ENCODE data around the gene RCN1. TPM values are rescaled to one million over a fixed set of nuclear protein-coding genes. Genes with fewer than 3 reads are reported as not detected.

Gene RCN1
- total and polyA plus RNA-seq, 2 experiments from 2014 or later = 107 to 140 TPM

GRCh38 chr11:32068134-32068870, 22.6 kb upstream of the RCN1 start:
- TF ChIP-seq ZNF114 (CRISPR knock-in tag; IDR thresholded peaks at IDR 0.05) (no peak), CTCF (conservative IDR thresholded peaks at IDR 0.05; ENCODE audit: low read depth in 2 of 2) (no peak), EZH2 (IDR thresholded peaks at IDR 0.05; ENCODE audit: low read depth, unreplicated experiment) (no peak), JUNB (IDR thresholded peaks at IDR 0.05; ENCODE audit: unreplicated experiment) (no peak), NANOG (IDR thresholded peaks at IDR 0.05; ENCODE audit: borderline replicate concordance) (no peak), ZNF331 (CRISPR knock-in tag; IDR thresholded peaks at IDR 0.05; ENCODE audit: low read depth) (no peak), ETS1 (IDR thresholded peaks at IDR 0.05) (no peak), REST (IDR thresholded peaks at IDR 0.05; ENCODE audit: unreplicated experiment) (no peak), STAT1 (IDR thresholded peaks at IDR 0.05; ENCODE audit: unreplicated experiment) (no peak), POLR2AphosphoS5 (IDR thresholded peaks at IDR 0.05; ENCODE audit: low read depth) (no peak), ZNF462 (CRISPR knock-in tag; IDR thresholded peaks at IDR 0.05) (no peak), CREB1 (CRISPR knock-in tag; IDR thresholded peaks at IDR 0.05; ENCODE audit: low read depth) (no peak), EZH2phosphoT487 (IDR thresholded peaks at IDR 0.05; ENCODE audit: unreplicated experiment) (no peak)
- H4K20me1 ChIP-seq (replicated peaks; ENCODE audit: insufficient read depth) = no peaks in the 10 kb centered on the region
- Mint-ChIP-seq H3K4me1 (peaks cover 20% of the 10 kb centered on the region), H3K27ac (no peak overlapping the region), H3K27me3 (ENCODE audit: insufficient read depth, low read depth, poor library complexity) (peaks cover 8% of the 10 kb centered on the region), H3K4me3 (no peak overlapping the region), H3K36me3 (ENCODE audit: low read depth) (no peaks in the 10 kb centered on the region), H3K9me3 (no peaks in the 10 kb centered on the region)
- no peak overlapping the region for H3K4me2 ChIP-seq
- ATAC-seq (no peak), DNase-seq (ENCODE audit: low spot score) (no peak)
- no peak overlapping the region for H3K27ac ChIP-seq (ENCODE audit: low read depth)
- no peaks in the 10 kb centered on the region for H3K79me2 ChIP-seq (replicated peaks; ENCODE audit: insufficient read depth)
- H3K4me3 ChIP-seq = no peak overlapping the region
- H3K9me2 ChIP-seq (ENCODE audit: insufficient read depth) = no peaks in the 10 kb centered on the region
- no peaks in the 10 kb centered on the region for H3K36me3 ChIP-seq (ENCODE audit: insufficient read depth)
- H3K27me3 ChIP-seq (ENCODE audit: insufficient read depth) = no peaks in the 10 kb centered on the region
- no peaks in the 10 kb centered on the region for H3F3A ChIP-seq (replicated peaks; ENCODE audit: low read depth)
- H3K4me1 ChIP-seq (ENCODE audit: insufficient read depth) = peaks cover 2% of the 10 kb centered on the region
- peak overlapping the region; percentile 85 for H2AFZ ChIP-seq
